ENCODE measurements around the gene TACC2.

TACC2 gene

DNA sequence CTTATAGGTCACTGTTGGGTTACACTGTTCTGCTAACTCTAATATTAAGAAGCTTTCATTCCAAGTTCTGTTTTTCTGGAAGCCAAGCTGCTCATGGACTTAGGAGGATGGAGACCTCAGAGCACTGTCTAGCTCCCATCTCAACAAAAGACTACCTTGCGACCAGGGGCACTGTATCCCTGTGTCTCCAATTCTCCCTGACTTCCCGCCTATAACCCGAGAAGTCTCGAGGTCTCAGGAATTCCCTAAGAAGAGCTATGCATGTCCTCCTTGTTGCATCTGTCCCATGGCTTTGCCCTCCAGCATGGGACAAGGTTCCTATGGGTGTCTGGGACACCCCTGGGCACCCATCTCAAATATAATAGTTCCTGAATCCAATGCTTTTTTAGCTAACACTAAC lies 313.4 kb downstream of the TACC2 start:
- no peak for DNase-seq

DNA sequence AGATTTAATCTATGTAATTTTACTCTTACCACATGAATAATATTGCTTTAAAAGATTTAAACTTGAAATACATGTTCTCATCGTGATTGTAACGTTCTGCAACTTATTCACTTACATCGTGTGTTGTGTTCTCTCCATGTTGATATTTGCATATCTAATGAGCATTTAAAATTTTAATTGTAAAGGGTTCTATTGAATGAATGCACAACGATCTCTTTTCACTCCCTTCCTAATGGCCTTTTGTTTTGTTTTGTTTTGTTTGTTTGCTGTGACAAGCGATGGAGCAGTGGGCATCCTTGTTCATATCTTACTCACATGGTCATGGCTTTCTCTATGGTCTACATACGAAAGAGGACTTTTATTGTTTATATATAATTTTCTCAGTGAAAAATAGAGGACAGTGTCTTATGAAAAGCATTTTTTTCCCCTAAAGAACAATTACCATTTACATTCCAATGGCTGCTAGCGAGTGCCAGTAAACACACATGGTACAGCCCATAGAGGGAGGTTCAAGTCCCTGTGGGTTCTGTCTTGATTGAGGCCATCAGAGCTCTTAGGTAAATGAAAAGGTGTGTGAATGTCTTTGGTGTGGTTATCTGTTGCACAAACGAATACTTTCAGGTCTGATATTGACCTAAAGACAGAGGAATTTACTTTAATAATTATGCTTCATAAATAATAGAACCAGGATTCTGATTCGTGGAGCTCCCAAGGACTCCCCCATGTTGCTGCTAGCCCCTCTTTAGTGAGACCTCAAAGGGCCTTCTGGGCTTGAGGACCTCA lies 314.5 kb downstream of the TACC2 start:
- no peak for DNase-seq

Data from MV-4-11 (cell line).